GM19035 (cell line): Measurements from ENCODE around the gene IRF1.

ENCODE experiments used
- ATAC-seq: cut with Tn5 transposase; IDR thresholded peaks from one replicate; pipeline ENCODE4 v1.9.1; 2021; ENCODE audit not compliant: unreplicated experiment

IRF1 gene

GRCh38 chr5:132501629-132501956, 11.0 kb upstream of the IRF1 start:
- no peak for ATAC-seq

- ATAC-seq, result no peak
These were observed 10.5 kb upstream of the IRF1 start for GRCh38 chr5:132500931-132501628.

- ATAC-seq, result no peak
These were observed 9.8 kb upstream of the IRF1 start for GRCh38 chr5:132500244-132500930.

DNA sequence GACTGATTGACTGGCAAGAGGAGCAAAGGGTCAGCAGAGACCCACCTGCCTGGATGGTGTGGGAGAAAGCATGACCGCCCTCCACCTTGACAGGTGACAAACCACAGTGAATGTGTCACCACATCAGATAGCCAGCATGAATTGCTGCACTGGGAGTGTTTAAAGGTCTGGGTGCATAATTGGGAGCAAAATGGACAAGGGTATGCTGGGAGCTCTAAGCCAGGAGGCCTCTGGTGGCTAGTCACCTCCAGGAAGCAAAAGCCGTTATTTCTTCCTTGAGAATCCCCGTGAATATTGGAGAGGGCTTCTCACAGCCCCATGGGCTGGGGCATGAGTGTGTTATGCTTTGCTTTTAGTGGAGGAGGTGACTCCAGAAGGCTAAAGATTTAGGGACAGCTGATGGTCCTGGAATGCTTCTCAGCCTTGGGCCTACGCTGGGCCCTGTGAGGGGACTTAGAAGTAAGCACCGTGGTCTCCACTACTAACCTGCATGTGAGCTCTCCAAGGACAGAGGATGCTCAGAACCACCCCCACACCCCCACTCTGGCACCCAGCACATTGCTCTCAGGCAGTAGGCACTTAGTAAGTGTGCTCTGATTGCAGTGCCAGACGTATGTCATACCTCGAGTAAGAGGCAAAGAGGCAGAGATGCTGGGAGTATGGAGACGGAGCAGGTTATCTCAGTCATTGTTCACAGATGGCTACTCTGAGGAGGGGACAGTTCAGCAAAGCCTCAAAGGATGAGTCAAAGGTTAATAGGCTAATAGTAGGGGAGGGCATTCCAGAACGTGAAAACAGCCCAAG, 9.1 kb upstream of the IRF1 start:
- ATAC-seq, result no peak

- no peak for ATAC-seq
These were observed 8.2 kb upstream of the IRF1 start for GRCh38 chr5:132498686-132499271.

DNA sequence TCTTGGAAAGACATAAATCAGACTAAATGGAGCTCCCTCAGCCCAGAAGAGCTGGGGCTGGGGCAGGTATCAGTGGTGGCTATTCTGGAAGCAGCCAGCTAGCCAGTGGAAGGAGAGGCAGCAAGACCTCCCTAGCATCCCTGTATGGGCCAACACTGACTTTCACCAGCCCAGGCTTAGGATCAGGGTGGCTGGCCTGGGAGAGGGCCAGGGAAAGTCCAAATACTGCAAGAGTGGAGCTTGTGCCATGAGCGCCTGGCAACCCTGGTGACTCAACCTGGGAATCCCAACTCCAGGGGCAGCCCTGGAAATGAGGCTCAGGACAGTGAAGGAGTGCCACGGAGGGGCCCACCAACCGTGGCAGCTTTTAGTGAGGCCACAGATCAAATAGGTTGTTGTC, 7.6 kb upstream of the IRF1 start:
- no peak for ATAC-seq

- ATAC-seq, result no peak
These were observed 7.0 kb upstream of the IRF1 start for GRCh38 chr5:132497488-132497997.

DNA sequence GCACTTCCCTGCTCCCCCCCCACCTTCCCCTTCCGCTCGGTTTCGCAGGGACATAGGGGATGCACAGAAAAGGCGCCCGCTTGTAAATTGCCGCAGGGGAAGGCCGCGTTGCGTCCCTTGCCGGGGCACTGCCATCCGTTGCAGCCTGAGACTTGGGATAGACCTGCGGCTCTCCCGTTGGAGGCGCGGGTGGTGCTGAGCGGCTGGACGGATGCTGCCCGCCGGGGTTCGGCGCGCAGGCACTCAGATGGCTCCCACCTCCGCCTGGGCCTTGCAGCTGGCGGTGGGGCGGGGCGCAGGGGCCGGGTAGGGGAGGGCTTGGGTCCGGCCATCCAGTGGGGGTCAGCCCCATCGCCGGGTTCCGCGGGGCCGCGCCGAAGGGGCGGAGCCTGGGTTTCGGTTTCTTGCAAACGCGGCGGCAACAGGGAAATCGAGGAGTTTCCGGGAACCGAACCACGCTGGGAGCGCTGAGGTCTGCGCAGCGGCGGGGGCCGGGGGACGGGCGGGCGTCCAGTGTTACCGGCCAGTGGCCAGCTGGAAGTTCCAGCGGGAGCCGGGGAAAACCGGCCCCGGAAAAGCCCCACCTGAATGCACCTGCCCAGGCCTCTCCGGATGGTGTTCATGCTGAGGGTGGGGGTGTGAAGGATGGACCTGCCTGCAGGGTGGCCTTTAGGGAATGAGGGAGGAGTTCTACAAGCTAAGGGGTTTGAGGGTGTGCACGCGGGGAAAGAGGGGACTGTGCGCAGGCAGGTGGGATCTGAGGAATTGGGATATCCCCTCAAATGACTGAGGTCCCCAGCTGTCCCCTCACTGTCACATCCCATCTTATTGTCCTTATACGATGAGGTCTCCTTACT, 6.3 kb upstream of the IRF1 start:
- ATAC-seq, result peak; percentile 46

DNA sequence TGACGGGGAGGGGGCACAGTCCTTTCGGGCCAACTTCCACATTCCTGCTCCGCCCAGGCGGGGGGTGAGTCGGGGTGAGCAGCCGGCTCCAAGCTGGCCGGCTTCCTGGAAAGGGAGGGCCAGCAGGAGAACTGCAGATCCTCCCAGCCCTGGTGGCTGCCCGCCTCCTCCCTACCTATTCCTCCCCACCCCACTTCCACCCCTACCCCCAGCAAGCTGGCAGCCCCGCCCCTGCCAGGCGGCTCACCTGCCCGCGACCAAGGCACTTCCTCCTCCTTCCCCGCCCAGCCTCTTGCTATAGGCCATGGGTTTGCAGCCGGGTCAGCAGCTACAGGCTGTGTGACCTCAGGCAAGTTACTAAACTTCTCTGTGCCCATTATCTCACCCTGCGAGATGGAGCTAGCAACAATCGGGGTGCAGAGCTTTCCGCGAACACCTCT, 5.6 kb upstream of the IRF1 start:
- ATAC-seq, result peak; percentile 46

- peak; percentile 30 for ATAC-seq
These were observed 5.2 kb upstream of the IRF1 start for GRCh38 chr5:132495667-132496190.

DNA sequence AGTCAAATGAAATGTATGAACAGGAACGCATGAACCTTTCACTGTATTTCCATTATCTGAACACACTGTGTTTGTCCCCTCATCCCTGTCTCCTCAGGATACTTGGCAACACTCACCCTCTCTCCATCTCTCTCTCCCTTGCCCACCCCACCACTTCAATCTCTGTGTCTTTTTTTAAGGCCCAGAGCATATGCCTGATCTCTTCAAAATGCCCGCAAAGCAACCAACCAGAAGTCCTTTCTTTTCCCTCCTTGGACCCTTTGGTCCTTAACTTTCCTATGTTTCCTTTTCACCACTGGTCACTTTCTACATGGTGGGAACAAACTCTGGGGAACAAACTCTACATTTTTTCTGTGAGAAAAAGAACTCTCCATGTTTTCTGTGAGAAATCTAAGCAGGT, 3.2 kb upstream of the IRF1 start:
- ATAC-seq, result no peak

GRCh38 chr5:132493241-132493640, 2.7 kb upstream of the IRF1 start:
- no peak for ATAC-seq

- no peak for ATAC-seq
These were observed 2.0 kb upstream of the IRF1 start for GRCh38 chr5:132492386-132493125.

GRCh38 chr5:132491368-132492364, 1.1 kb upstream of the IRF1 start:
- peak; percentile 26 for ATAC-seq

DNA sequence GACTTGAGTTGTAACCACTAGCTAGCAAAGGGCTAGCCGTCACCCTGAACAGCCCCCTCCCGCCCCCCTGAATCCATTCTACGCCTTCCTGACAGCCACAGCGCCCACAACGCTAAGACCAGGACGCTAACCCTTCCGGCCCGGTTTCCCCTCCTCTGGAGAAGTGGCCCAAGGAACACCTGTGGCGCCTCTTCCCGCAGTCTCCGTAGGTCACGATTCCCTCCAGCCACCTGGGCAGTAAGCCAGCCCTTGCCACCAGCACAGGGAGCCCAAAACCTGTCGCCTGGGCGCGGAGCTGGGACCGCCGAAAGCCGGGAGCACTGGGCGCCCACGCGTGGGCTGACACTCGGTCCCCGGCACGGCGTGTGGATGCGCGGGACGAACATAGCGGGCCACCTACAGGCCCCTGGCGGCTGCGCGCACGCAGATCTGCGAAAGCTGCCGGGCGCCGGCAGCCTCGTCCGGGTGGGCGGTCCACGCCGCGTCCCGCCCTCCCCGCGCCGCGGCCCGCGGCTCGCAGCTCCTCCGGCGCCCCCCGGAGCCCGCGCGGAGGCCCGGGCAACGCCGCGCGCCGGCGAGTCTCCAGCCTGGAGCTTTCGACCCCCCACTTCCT, 596 bp downstream of the IRF1 start:
- peak; percentile 31 for ATAC-seq

DNA sequence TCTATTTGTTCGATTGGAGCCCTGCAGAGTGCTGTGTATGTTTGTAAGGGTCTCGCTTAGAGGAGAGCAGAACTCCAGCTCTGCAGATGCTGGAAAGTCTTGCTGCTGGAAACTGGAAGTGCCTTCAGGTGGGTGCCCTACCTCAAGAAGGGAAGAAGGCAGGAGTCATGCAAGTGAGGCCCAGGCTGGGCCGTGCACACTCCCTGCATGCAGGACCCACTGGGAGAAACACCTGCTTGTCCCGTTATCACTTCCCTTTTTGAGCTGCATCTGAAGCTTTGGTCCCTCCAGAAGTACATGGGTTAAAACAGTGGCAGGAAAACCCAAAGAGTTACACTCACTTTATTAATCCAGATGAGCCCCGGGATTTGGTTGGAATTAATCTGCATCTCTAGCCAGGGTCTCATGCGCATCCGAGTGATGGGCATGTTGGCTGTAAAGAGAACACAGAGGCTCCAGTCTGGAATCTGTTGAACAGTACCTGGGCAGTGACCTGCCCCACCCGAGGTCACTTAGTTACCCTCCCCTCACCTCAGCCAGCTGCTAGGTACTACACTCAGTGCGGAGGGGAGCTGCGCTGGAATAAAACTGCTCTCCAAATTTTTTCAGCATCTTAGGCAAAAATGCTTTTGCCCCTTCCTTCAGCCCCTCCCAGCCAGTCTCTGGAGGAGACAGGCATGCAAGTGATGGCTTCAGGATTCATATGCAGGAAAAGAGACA, 1.4 kb downstream of the IRF1 start:
- no peak for ATAC-seq

- no peak for ATAC-seq
These were observed 2.0 kb downstream of the IRF1 start for GRCh38 chr5:132488590-132488989.
